ENCODE results near the gene SMTN. TPM values are rescaled to one million over a fixed set of nuclear protein-coding genes. Genes with fewer than 3 reads are reported as not detected.
"Not testable (repeated sequence)": the region's sequence is repeated elsewhere in the genome, so short reads cannot be mapped to it uniquely, and the experiment has no call there.

The SMTN gene
- total and polyA plus RNA-seq, 2 donors (not counting 3 experiments of a cell fraction or from before 2014, with no cell fraction given): 59.0 to 197 TPM

DNA sequence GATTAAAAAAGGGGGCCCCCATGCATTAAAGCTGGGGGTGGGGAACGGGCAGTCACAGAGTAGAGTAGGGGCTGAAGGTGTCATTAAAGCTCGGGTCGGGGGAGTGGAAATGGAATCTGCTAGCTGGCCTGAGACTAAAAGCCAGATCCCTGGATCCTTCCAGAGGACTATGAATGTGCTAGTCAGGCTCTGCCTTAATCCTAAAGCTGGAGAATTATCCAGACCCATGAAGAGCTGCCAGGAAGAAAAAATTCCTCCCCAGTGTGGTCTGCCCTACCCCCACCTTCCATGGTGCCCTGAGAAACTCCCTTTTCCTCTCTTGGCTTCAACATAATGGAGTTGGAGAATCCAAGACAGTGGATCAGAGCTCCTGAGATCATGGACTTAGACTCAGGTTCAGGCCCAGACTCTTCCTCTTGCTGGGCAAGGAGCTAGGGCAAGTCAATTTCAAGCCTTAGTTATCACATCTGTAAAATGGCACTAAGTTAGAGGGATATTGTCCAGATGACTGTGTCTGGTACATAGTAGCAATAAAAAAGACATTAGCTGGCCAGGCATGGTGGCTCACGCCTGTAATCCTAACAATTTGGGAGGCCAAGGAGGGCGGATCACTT, 24.0 kb upstream of the SMTN start:
- H3K9ac ChIP-seq (replicated peaks; ENCODE audit: extremely low read depth, insufficient read depth, low read length): no peak overlapping the region
- ChIA-PET POLR2A (interaction anchor here (0.6 to 1.4 kb wide), 2 partner anchors 24 to 46 kb away, joined by 3 to 5 read pairs; partner anchors contain the start of gene SMTN), CTCF (interaction anchor here (0.7 to 1.3 kb wide), 5 partner anchors 11 to 88 kb away, joined by 3 to 6 read pairs (median 3); no protein-coding TSS in a partner anchor)
- H3K4me3 ChIP-seq (replicated peaks in 1 of 3; ENCODE audit: insufficient read depth in 1 of 3, low read depth in 1 of 3, low read length in 3 of 3): no peak overlapping the region
- DNase-seq (ENCODE audit: low read depth, low spot score): no peak
- H3K79me2 ChIP-seq (ENCODE audit: control insufficient read depth, insufficient read depth, low read length): no peaks in the 10 kb centered on the region
- H3K9me3 ChIP-seq (replicated peaks; ENCODE audit: control insufficient read depth, insufficient read depth, low read length): no peaks in the 10 kb centered on the region
- no peaks in the 10 kb centered on the region for H3K9me1 ChIP-seq (replicated peaks; ENCODE audit: control insufficient read depth, extremely low read depth, insufficient read depth, low read length)
- no peaks in the 10 kb centered on the region for H3K36me3 ChIP-seq (ENCODE audit: control insufficient read depth in 2 of 2, extremely low read depth in 1 of 2, insufficient read depth in 2 of 2, low read length in 2 of 2)
- H3K4me2 ChIP-seq (ENCODE audit: insufficient read depth, low read length): no peak overlapping the region
- no peaks in the 10 kb centered on the region for H3K27me3 ChIP-seq (ENCODE audit: control insufficient read depth in 2 of 2, insufficient read depth in 2 of 2, low read length in 2 of 2)
- intact Hi-C loops (cut with micrococcal nuclease) (no loop called here), dilution Hi-C loops (cut with MboI; ENCODE audit: extremely low pct_ligation_motif_present, low sequenced_read_pairs) (no loop called here)
- no peak for FAIRE-seq
- H3K27ac ChIP-seq (ENCODE audit: insufficient read depth, low read depth, low read length): no peak overlapping the region
- TF ChIP-seq POLR2A (IDR thresholded peaks at IDR 0.05; ENCODE audit: low read depth, low read length): no peak
- H4K20me1 ChIP-seq (replicated peaks; ENCODE audit: control insufficient read depth, extremely low read depth, insufficient read depth, low read length): no peaks in the 10 kb centered on the region
- H3K4me1 ChIP-seq (ENCODE audit: control insufficient read depth, extremely low read depth, insufficient read depth, low read length): peaks cover 5% of the 10 kb centered on the region
- no peak overlapping the region for H2AFZ ChIP-seq (ENCODE audit: low read depth, low read length)
- no TSS peak for BruUV-seq (replicated peaks)

DNA sequence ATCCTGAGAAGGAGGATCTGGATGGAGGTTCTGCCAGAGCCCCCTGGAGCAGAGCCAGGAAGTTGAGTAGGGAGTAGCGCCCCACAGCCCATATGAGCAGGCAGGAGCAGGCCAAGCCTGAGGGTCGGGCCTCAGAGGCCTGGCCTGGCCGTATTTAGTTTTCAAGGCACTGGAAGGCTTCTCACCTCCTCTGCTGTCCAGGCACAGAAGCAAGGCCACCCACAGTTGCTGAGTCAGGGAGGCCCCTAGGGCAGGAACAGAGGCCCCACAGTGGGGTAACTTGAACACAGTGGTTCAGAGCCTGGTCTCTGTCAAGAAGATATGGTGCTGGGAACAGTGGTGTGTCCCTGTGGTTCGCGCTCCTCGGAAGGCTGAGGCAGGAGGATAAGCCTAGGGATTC, 21.5 kb upstream of the SMTN start:
- H3K79me2 ChIP-seq (ENCODE audit: control insufficient read depth, insufficient read depth, low read length); H4K20me1 ChIP-seq (replicated peaks; ENCODE audit: control insufficient read depth, extremely low read depth, insufficient read depth, low read length); H3K4me1 ChIP-seq (ENCODE audit: control insufficient read depth, extremely low read depth, insufficient read depth, low read length); CTCF ChIA-PET; H3K27ac ChIP-seq (ENCODE audit: insufficient read depth, low read depth, low read length); H3K4me3 ChIP-seq (replicated peaks in 1 of 3; ENCODE audit: insufficient read depth in 1 of 3, low read depth in 1 of 3, low read length in 3 of 3); dilution Hi-C loops (cut with MboI; ENCODE audit: extremely low pct_ligation_motif_present, low sequenced_read_pairs); intact Hi-C loops (cut with micrococcal nuclease); H3K36me3 ChIP-seq (ENCODE audit: control insufficient read depth in 2 of 2, extremely low read depth in 1 of 2, insufficient read depth in 2 of 2, low read length in 2 of 2); H2AFZ ChIP-seq (ENCODE audit: low read depth, low read length); H3K9ac ChIP-seq (replicated peaks; ENCODE audit: extremely low read depth, insufficient read depth, low read length); H3K9me1 ChIP-seq (replicated peaks; ENCODE audit: control insufficient read depth, extremely low read depth, insufficient read depth, low read length); BruUV-seq (replicated peaks); H3K27me3 ChIP-seq (ENCODE audit: control insufficient read depth in 2 of 2, insufficient read depth in 2 of 2, low read length in 2 of 2); DNase-seq (ENCODE audit: low read depth, low spot score); H3K4me2 ChIP-seq (ENCODE audit: insufficient read depth, low read length); FAIRE-seq; H3K9me3 ChIP-seq (replicated peaks; ENCODE audit: control insufficient read depth, insufficient read depth, low read length); POLR2A ChIA-PET: not testable (repeated sequence)
